ENCODE data around the gene ABCB11.

ABCB11 gene

GRCh38 chr2:168974428-168974827 is 56.7 kb downstream of the ABCB11 start:
- DNase-seq (ENCODE audit: low spot score): no peak

- DNase-seq (ENCODE audit: low spot score): no peak
Measured at GRCh38 chr2:168971261-168971660, 59.9 kb downstream of the ABCB11 start.

GRCh38 chr2:168970711-168971233 is 60.4 kb downstream of the ABCB11 start:
- no peak for DNase-seq (ENCODE audit: low spot score)

GRCh38 chr2:168969865-168970264 is 61.3 kb downstream of the ABCB11 start:
- DNase-seq (ENCODE audit: low spot score): no peak

- DNase-seq (ENCODE audit: low spot score): no peak
Measured at GRCh38 chr2:168968342-168968741, 62.8 kb downstream of the ABCB11 start.

- no peak for DNase-seq (ENCODE audit: low spot score)
Measured at GRCh38 chr2:168964251-168964807, 66.8 kb downstream of the ABCB11 start.

- DNase-seq (ENCODE audit: low spot score): no peak
Measured at GRCh38 chr2:168962636-168963035, 68.5 kb downstream of the ABCB11 start.

GRCh38 chr2:168961450-168962229 is 69.5 kb downstream of the ABCB11 start:
- DNase-seq (ENCODE audit: low spot score): peak; percentile 57

GRCh38 chr2:168956392-168956791 is 74.7 kb downstream of the ABCB11 start:
- no peak for DNase-seq (ENCODE audit: low spot score)

- DNase-seq (ENCODE audit: low spot score): no peak
Measured at GRCh38 chr2:168955321-168955720, 75.8 kb downstream of the ABCB11 start.

- no peak for DNase-seq (ENCODE audit: low spot score)
Measured at GRCh38 chr2:168954256-168954655, 76.9 kb downstream of the ABCB11 start.

GRCh38 chr2:168952424-168952823 is 78.7 kb downstream of the ABCB11 start:
- no peak for DNase-seq (ENCODE audit: low spot score)

GRCh38 chr2:168951871-168952270 is 79.3 kb downstream of the ABCB11 start:
- DNase-seq (ENCODE audit: low spot score): no peak

- no peak for DNase-seq (ENCODE audit: low spot score)
Measured at GRCh38 chr2:168949324-168949723, 81.8 kb downstream of the ABCB11 start.

- DNase-seq (ENCODE audit: low spot score): peak; percentile 20
Measured at GRCh38 chr2:168948621-168949212, 82.4 kb downstream of the ABCB11 start.

GRCh38 chr2:168945508-168945907 is 85.6 kb downstream of the ABCB11 start:
- DNase-seq (ENCODE audit: low spot score): no peak

GRCh38 chr2:168944065-168944464 is 87.1 kb downstream of the ABCB11 start:
- no peak for DNase-seq (ENCODE audit: low spot score)

- no peak for DNase-seq (ENCODE audit: low spot score)
Measured at GRCh38 chr2:168941297-168941696, 89.8 kb downstream of the ABCB11 start.

GRCh38 chr2:168939918-168940317 is 91.2 kb downstream of the ABCB11 start:
- DNase-seq (ENCODE audit: low spot score): no peak

GRCh38 chr2:168939061-168939460 is 92.1 kb downstream of the ABCB11 start:
- no peak for DNase-seq (ENCODE audit: low spot score)

GRCh38 chr2:168935810-168936581 is 95.1 kb downstream of the ABCB11 start:
- no peak for DNase-seq (ENCODE audit: low spot score)

GRCh38 chr2:168934826-168935225 is 96.3 kb downstream of the ABCB11 start:
- no peak for DNase-seq (ENCODE audit: low spot score)
